Measurements from ENCODE around the gene CKLF.
"Not testable (repeated sequence)": the region's sequence is repeated elsewhere in the genome, so short reads cannot be mapped to it uniquely, and the experiment has no call there.

DNA sequence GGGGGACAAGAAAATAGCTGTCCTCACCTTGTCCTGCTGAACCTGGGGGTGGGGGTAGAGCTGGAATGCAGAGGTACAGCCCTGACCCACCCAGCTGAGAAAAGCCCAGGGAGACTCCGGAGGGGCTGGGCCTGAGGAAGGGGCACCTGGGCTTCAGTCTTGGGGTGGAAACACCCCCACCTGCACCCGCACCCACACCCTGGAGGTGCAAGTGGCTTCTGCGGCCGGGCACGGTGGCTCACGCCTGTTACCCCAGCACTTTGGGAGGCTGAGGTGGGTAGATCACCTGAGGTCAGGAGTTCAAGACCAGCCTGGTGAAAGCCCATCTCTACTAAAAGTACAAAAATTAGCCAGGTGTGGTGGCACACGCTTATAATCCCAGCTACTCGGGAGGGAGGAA, 59.5 kb downstream of the CKLF start:
- TF ChIP-seq, protein P1, sequence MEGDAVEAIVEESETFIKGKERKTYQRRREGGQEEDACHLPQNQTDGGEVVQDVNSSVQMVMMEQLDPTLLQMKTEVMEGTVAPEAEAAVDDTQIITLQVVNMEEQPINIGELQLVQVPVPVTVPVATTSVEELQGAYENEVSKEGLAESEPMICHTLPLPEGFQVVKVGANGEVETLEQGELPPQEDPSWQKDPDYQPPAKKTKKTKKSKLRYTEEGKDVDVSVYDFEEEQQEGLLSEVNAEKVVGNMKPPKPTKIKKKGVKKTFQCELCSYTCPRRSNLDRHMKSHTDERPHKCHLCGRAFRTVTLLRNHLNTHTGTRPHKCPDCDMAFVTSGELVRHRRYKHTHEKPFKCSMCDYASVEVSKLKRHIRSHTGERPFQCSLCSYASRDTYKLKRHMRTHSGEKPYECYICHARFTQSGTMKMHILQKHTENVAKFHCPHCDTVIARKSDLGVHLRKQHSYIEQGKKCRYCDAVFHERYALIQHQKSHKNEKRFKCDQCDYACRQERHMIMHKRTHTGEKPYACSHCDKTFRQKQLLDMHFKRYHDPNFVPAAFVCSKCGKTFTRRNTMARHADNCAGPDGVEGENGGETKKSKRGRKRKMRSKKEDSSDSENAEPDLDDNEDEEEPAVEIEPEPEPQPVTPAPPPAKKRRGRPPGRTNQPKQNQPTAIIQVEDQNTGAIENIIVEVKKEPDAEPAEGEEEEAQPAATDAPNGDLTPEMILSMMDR (IDR thresholded peaks at IDR 0.05), result not testable (repeated sequence)
- TF ChIP-seq POLR2AphosphoS5 (IDR thresholded peaks at IDR 0.05), result not testable (repeated sequence)
